ENCODE results near the gene AP5S1. TPM values are rescaled to one million over a fixed set of nuclear protein-coding genes. Genes with fewer than 3 reads are reported as not detected.
A peak's percentile ranks its signal among the peaks of the same experiment; 100 is the strongest.

AP5S1 gene
- total and polyA plus RNA-seq, 9 of the 15 experiments (the other 6 are each of a cell fraction or from before 2014, with no cell fraction given) = 2.6 to 8.8 (median 4.4) TPM

- TF ChIP-seq, protein P1, sequence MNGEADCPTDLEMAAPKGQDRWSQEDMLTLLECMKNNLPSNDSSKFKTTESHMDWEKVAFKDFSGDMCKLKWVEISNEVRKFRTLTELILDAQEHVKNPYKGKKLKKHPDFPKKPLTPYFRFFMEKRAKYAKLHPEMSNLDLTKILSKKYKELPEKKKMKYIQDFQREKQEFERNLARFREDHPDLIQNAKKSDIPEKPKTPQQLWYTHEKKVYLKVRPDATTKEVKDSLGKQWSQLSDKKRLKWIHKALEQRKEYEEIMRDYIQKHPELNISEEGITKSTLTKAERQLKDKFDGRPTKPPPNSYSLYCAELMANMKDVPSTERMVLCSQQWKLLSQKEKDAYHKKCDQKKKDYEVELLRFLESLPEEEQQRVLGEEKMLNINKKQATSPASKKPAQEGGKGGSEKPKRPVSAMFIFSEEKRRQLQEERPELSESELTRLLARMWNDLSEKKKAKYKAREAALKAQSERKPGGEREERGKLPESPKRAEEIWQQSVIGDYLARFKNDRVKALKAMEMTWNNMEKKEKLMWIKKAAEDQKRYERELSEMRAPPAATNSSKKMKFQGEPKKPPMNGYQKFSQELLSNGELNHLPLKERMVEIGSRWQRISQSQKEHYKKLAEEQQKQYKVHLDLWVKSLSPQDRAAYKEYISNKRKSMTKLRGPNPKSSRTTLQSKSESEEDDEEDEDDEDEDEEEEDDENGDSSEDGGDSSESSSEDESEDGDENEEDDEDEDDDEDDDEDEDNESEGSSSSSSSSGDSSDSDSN (IDR thresholded peaks at IDR 0.05; ENCODE audit: borderline replicate concordance in 1 of 2, low read depth in 2 of 2, low read length in 2 of 2) = peak; percentile 98 to 99
- TF ChIP-seq MTA1 (IDR thresholded peaks at IDR 0.05; ENCODE audit: borderline replicate concordance) (peak; percentile 98), PURB (CRISPR knock-in tag; IDR thresholded peaks at IDR 0.05; ENCODE audit: low read depth) (no peak), TCF15 (CRISPR knock-in tag; IDR thresholded peaks at IDR 0.05) (no peak), POLR2G (IDR thresholded peaks at IDR 0.05; ENCODE audit: low read depth, low read length) (peak; percentile 93), NONO (IDR thresholded peaks at IDR 0.05; ENCODE audit: low read depth in 2 of 2, low read length in 1 of 2) (peak; percentile 63 to 71), CREM (IDR thresholded peaks at IDR 0.05; ENCODE audit: low read depth) (peak; percentile 100), KHSRP (IDR thresholded peaks at IDR 0.05) (peak; percentile 90), PHF8 (IDR thresholded peaks at IDR 0.05; ENCODE audit: borderline replicate concordance, low read length) (peak; percentile 96), KLF6 (CRISPR knock-in tag; IDR thresholded peaks at IDR 0.05; ENCODE audit: borderline replicate concordance) (peak; percentile 15; the same call in 1 of the 2 replicates), ZBED1 (IDR thresholded peaks at IDR 0.05) (no peak; the same call in 1 of the 2 replicates), NR4A1 (CRISPR knock-in tag; IDR thresholded peaks at IDR 0.05) (peak; percentile 43; the same call in 1 of the 2 replicates), NR4A1 (tag; IDR thresholded peaks at IDR 0.05) (no peak), RHOXF2B (CRISPR knock-in tag; conservative IDR thresholded peaks at IDR 0.05) (no peak)
- TF ChIP-seq, protein P2, sequence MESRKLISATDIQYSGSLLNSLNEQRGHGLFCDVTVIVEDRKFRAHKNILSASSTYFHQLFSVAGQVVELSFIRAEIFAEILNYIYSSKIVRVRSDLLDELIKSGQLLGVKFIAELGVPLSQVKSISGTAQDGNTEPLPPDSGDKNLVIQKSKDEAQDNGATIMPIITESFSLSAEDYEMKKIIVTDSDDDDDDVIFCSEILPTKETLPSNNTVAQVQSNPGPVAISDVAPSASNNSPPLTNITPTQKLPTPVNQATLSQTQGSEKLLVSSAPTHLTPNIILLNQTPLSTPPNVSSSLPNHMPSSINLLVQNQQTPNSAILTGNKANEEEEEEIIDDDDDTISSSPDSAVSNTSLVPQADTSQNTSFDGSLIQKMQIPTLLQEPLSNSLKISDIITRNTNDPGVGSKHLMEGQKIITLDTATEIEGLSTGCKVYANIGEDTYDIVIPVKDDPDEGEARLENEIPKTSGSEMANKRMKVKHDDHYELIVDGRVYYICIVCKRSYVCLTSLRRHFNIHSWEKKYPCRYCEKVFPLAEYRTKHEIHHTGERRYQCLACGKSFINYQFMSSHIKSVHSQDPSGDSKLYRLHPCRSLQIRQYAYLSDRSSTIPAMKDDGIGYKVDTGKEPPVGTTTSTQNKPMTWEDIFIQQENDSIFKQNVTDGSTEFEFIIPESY (CRISPR knock-in tag; IDR thresholded peaks at IDR 0.05) = peak; percentile 88
- TF ChIP-seq, protein P3, sequence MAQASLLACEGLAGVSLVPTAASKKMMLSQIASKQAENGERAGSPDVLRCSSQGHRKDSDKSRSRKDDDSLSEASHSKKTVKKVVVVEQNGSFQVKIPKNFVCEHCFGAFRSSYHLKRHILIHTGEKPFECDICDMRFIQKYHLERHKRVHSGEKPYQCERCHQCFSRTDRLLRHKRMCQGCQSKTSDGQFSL (CRISPR knock-in tag; IDR thresholded peaks at IDR 0.05) = no peak
- TF ChIP-seq, protein P3 (tag; IDR thresholded peaks at IDR 0.05) = no peak
- TF ChIP-seq, protein P4, sequence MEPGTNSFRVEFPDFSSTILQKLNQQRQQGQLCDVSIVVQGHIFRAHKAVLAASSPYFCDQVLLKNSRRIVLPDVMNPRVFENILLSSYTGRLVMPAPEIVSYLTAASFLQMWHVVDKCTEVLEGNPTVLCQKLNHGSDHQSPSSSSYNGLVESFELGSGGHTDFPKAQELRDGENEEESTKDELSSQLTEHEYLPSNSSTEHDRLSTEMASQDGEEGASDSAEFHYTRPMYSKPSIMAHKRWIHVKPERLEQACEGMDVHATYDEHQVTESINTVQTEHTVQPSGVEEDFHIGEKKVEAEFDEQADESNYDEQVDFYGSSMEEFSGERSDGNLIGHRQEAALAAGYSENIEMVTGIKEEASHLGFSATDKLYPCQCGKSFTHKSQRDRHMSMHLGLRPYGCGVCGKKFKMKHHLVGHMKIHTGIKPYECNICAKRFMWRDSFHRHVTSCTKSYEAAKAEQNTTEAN (CRISPR knock-in tag; IDR thresholded peaks at IDR 0.05) = peak; percentile 86; the same call in 1 of the 2 replicates
These were observed at the start of gene AP5S1 (continued) for GRCh38 chr20:3820048-3820900.

Data from K562 (cell line).